Sigmoid colon (tissue), 4 donors: ENCODE results near the gene POLN.

ENCODE experiments used
- CTCF ChIP-seq, 4 experiments: fragments of 450-650 bp in 3 of 4; fragments of 200-600 bp in 1 of 4; IDR thresholded peaks; one replicate each; pipeline ENCODE4 v1.5.1; 2016 to 2019; ENCODE audit warnings: antibody characterized with exemption in 4 of 4, mild to moderate bottlenecking in 3 of 4, moderate library complexity in 2 of 4
- POLR2AphosphoS5 ChIP-seq, 4 donors: sonication (generic); formaldehyde crosslinking; IDR thresholded peaks; one replicate each; pipeline ENCODE4 v1.6.1; 2017; ENCODE audit warnings: antibody characterized with exemption in 4 of 4

- no peak for TF ChIP-seq CTCF (IDR thresholded peaks at IDR 0.05)
- TF ChIP-seq POLR2AphosphoS5 (IDR thresholded peaks at IDR 0.05): no peak
These were observed 205.1 kb downstream of the POLN start for GRCh38 chr4:2036866-2037265.
